HEK293 (cell line): Measurements from ENCODE around the gene PPM1K.

ENCODE experiments used
- CTCF ChIA-PET: fragments of 350-600 bp; formaldehyde crosslinking; extraction: SDS; loops from one replicate; lab custom pipeline; 2021; ENCODE audit warnings: antibody characterized with exemption; lab: Yijun Ruan, JAX
- POLR2A ChIA-PET: fragments of 300-600 bp; formaldehyde crosslinking; extraction: SDS; loops from one replicate; lab custom pipeline; 2020; ENCODE audit warnings: antibody characterized with exemption, inconsistent platforms; lab: Yijun Ruan, JAX
- H3K27ac ChIP-seq: fragments of 200-500 bp; sonication (Bioruptor generic); 2 replicates; pipeline ENCODE4 v1.5.1; 2014; ENCODE audit warnings: low read depth, low read length, control low read depth, inconsistent platforms; ENCODE audit errors: extremely low read depth
- H3K36me3 ChIP-seq, 2 experiments: fragments of 200-500 bp in 1 of 2; sonication (Bioruptor generic) in 1 of 2; 1 replicate in 1 of 2; 2 replicates in 1 of 2; pipeline ENCODE4 v1.5.1; 2014 to 2017; ENCODE audit warnings: inconsistent platforms in 2 of 2, low read length in 2 of 2; ENCODE audit not compliant: control insufficient read depth in 2 of 2, insufficient read depth in 1 of 2
- H3K4me1 ChIP-seq: fragments of 200-500 bp; sonication (Bioruptor generic); 2 replicates; pipeline ENCODE4 v1.5.1; 2014; ENCODE audit warnings: mild to moderate bottlenecking, low read length, inconsistent platforms; ENCODE audit not compliant: control insufficient read depth, insufficient read depth
- H3K4me3 ChIP-seq: 2 replicates; pipeline ENCODE4 v1.5.1; 2011; ENCODE audit warnings: low read depth, mild to moderate bottlenecking, control low read depth, low read length, moderate library complexity
- H3K9me3 ChIP-seq: fragments of 200-500 bp; sonication (Bioruptor generic); 2 replicates; pipeline ENCODE4 v1.5.1; 2014; ENCODE audit warnings: low read depth, low read length, inconsistent platforms; ENCODE audit not compliant: control insufficient read depth, insufficient read depth
- BCL11B ChIP-seq: fragments of 450-650 bp; formaldehyde crosslinking; IDR thresholded peaks from 2 replicates; pipeline ENCODE4 v1.5.1; 2016; ENCODE audit warnings: low read depth, missing biosample characterization, missing genetic modification characterization
- GLI2 ChIP-seq: fragments of 450-650 bp; formaldehyde crosslinking; IDR thresholded peaks from 2 replicates; pipeline ENCODE4; 2017; ENCODE audit warnings: missing biosample characterization, missing genetic modification characterization, low read depth, borderline replicate concordance
- GLI4 ChIP-seq: fragments of 450-650 bp; formaldehyde crosslinking; IDR thresholded peaks from 2 replicates; pipeline ENCODE4 v1.5.1; 2016; ENCODE audit warnings: missing biosample characterization, missing genetic modification characterization
- HOXC10 ChIP-seq: sonication (generic); formaldehyde crosslinking; IDR thresholded peaks from 2 replicates; pipeline ENCODE4 v1.8.1; 2023; ENCODE audit warnings: mild to moderate bottlenecking, missing genetic modification reagents
- KLF1 ChIP-seq: fragments of 450-650 bp; formaldehyde crosslinking; IDR thresholded peaks from 2 replicates; pipeline ENCODE4 v1.5.1; 2016; ENCODE audit warnings: missing biosample characterization, missing genetic modification characterization
- MZF1 ChIP-seq: fragments of 450-650 bp; formaldehyde crosslinking; IDR thresholded peaks from 2 replicates; pipeline ENCODE4 v1.5.1; 2017; ENCODE audit warnings: missing biosample characterization, missing genetic modification characterization, borderline replicate concordance
- SP7 ChIP-seq: fragments of 450-650 bp; formaldehyde crosslinking; IDR thresholded peaks from 2 replicates; pipeline ENCODE4 v1.5.1; 2016; ENCODE audit warnings: missing biosample characterization, missing genetic modification characterization
- ZBTB48 ChIP-seq: fragments of 450-650 bp; formaldehyde crosslinking; IDR thresholded peaks from 2 replicates; pipeline ENCODE4 v1.5.1; 2016; ENCODE audit warnings: missing biosample characterization, missing genetic modification characterization
- ZBTB7A ChIP-seq: fragments of 450-650 bp; formaldehyde crosslinking; IDR thresholded peaks from 2 replicates; pipeline ENCODE4 v1.5.1; 2016; ENCODE audit warnings: low read depth, missing biosample characterization, missing genetic modification characterization
- ZNF202 ChIP-seq: fragments of 450-650 bp; formaldehyde crosslinking; IDR thresholded peaks from 2 replicates; pipeline ENCODE4 v1.5.1; 2016; ENCODE audit warnings: missing biosample characterization, missing genetic modification characterization, borderline replicate concordance
- ZNF221 ChIP-seq: fragments of 450-650 bp; formaldehyde crosslinking; IDR thresholded peaks from 2 replicates; pipeline ENCODE4 v1.5.1; 2017; ENCODE audit warnings: missing biosample characterization, missing genetic modification characterization, borderline replicate concordance
- ZNF23 ChIP-seq: fragments of 450-650 bp; formaldehyde crosslinking; IDR thresholded peaks from 2 replicates; pipeline ENCODE4 v1.5.1; 2016; ENCODE audit warnings: missing biosample characterization, missing genetic modification characterization, borderline replicate concordance
- ZNF302 ChIP-seq: fragments of 450-650 bp; formaldehyde crosslinking; IDR thresholded peaks from 2 replicates; pipeline ENCODE4 v1.5.1; 2016; ENCODE audit warnings: missing biosample characterization, missing genetic modification characterization, low read depth
- ZNF404 ChIP-seq: fragments of 450-650 bp; formaldehyde crosslinking; IDR thresholded peaks from 2 replicates; pipeline ENCODE4 v1.5.1; 2017; ENCODE audit warnings: missing biosample characterization, missing genetic modification characterization
- ZNF629 ChIP-seq: fragments of 450-650 bp; formaldehyde crosslinking; IDR thresholded peaks from 2 replicates; pipeline ENCODE4 v1.5.1; 2017; ENCODE audit warnings: missing biosample characterization, missing genetic modification characterization
- ZNF654 ChIP-seq: fragments of 450-650 bp; formaldehyde crosslinking; IDR thresholded peaks from 2 replicates; pipeline ENCODE4 v1.5.1; 2016; ENCODE audit warnings: low read depth, missing biosample characterization, missing genetic modification characterization
- ZNF791 ChIP-seq: fragments of 450-650 bp; formaldehyde crosslinking; IDR thresholded peaks from 2 replicates; pipeline ENCODE4 v1.5.1; 2016; ENCODE audit warnings: missing biosample characterization, missing genetic modification characterization
- ZNF792 ChIP-seq: fragments of 450-650 bp; formaldehyde crosslinking; IDR thresholded peaks from 2 replicates; pipeline ENCODE4 v1.5.1; 2016; ENCODE audit warnings: missing biosample characterization, missing genetic modification characterization
- TF ChIP-seq, protein P1 (sequence below): fragments of 450-650 bp; formaldehyde crosslinking; conservative IDR thresholded peaks from 2 replicates; pipeline ENCODE4 v1.5.1; 2016; ENCODE audit warnings: low read depth, missing biosample characterization, missing genetic modification characterization
- TF ChIP-seq, protein P2 (sequence below): fragments of 450-650 bp; formaldehyde crosslinking; IDR thresholded peaks from 2 replicates; pipeline ENCODE4 v1.5.1; 2016; ENCODE audit warnings: missing biosample characterization, missing genetic modification characterization
- TF ChIP-seq, protein P3 (sequence below): fragments of 450-650 bp; formaldehyde crosslinking; IDR thresholded peaks from 2 replicates; pipeline ENCODE4 v1.5.1; 2017; ENCODE audit warnings: missing biosample characterization, missing genetic modification characterization
- TF ChIP-seq, protein P4 (sequence below): fragments of 450-650 bp; formaldehyde crosslinking; IDR thresholded peaks from 2 replicates; pipeline ENCODE4 v1.5.1; 2017; ENCODE audit warnings: missing biosample characterization, missing genetic modification characterization
- TF ChIP-seq, protein P5 (sequence below): fragments of 450-650 bp; formaldehyde crosslinking; IDR thresholded peaks from 2 replicates; pipeline ENCODE4 v1.5.1; 2017; ENCODE audit warnings: missing biosample characterization, mild to moderate bottlenecking, missing genetic modification characterization, moderate library complexity
- TF ChIP-seq, protein P6 (sequence below): IDR thresholded peaks from 2 replicates; pipeline ENCODE4 v1.6.1; 2011; ENCODE audit warnings: mild to moderate bottlenecking, low read depth, low read length, borderline replicate concordance

The PPM1K gene

DNA sequence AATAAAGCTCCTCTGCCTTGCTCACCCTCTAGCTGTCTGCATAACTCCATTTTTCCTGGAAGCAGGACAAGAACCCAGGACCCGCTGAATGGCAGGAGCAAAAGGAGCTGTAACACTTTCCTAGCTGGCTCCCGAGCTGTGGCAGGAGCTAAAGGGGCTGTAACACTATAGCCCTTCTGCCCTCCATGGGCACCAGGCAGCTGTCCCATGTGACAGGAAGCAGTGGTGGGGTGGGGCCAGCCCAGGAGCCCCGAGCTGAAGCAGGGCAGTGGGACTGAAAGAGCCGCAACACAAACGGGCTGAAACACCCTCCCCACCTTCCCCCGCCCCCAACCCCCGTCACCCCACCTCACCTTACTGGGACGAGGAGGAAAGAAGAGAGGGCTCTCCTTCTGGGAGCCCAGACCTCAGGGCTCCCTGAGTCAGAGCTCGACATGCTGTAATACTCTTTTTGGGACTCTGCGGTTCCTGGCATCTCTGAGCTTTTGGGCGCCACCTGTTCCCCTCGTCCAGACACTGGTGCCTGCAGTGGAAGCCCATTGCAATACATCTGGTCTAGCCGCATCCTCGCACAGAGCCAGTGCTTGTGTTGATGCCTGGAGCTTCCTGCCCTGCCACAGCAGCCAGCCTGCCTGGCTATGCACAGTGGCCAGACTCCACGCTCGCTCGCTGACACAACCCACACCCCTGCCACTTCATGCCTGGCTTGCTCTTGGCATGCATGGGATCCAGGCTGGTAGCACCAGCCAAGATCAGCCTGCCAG is 39.4 kb downstream of the PPM1K start:
- POLR2A ChIA-PET: no interaction called here
- H3K4me1 ChIP-seq: no peaks in the 10 kb centered on the region
- no peaks in the 10 kb centered on the region for H3K9me3 ChIP-seq
- H3K27ac ChIP-seq: no peak overlapping the region
- H3K36me3 ChIP-seq: no peaks in the 10 kb centered on the region
- CTCF ChIA-PET: no interaction called here
- TF ChIP-seq ZNF404 (tag by site-specific recombination): no peak
- TF ChIP-seq ZNF791 (tag by site-specific recombination): no peak
- no peak for TF ChIP-seq ZNF654
- TF ChIP-seq, protein P1, sequence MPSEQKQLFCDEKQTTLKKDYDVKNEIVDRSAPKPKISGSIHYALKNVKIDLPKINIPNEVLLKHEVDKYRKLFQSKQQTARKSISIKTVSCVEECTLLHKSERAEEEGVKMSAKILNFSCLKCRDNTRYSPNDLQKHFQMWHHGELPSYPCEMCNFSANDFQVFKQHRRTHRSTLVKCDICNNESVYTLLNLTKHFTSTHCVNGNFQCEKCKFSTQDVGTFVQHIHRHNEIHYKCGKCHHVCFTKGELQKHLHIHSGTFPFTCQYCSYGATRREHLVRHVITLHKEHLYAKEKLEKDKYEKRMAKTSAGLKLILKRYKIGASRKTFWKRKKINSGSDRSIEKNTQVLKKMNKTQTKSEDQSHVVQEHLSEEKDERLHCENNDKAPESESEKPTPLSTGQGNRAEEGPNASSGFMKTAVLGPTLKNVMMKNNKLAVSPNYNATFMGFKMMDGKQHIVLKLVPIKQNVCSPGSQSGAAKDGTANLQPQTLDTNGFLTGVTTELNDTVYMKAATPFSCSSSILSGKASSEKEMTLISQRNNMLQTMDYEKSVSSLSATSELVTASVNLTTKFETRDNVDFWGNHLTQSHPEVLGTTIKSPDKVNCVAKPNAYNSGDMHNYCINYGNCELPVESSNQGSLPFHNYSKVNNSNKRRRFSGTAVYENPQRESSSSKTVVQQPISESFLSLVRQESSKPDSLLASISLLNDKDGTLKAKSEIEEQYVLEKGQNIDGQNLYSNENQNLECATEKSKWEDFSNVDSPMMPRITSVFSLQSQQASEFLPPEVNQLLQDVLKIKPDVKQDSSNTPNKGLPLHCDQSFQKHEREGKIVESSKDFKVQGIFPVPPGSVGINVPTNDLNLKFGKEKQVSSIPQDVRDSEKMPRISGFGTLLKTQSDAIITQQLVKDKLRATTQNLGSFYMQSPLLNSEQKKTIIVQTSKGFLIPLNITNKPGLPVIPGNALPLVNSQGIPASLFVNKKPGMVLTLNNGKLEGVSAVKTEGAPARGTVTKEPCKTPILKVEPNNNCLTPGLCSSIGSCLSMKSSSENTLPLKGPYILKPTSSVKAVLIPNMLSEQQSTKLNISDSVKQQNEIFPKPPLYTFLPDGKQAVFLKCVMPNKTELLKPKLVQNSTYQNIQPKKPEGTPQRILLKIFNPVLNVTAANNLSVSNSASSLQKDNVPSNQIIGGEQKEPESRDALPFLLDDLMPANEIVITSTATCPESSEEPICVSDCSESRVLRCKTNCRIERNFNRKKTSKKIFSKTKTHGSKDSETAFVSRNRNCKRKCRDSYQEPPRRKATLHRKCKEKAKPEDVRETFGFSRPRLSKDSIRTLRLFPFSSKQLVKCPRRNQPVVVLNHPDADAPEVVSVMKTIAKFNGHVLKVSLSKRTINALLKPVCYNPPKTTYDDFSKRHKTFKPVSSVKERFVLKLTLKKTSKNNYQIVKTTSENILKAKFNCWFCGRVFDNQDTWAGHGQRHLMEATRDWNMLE (tag by site-specific recombination): no peak
- TF ChIP-seq ZNF302: no peak
- TF ChIP-seq ZNF792 (tag by site-specific recombination): no peak
- TF ChIP-seq, protein P2, sequence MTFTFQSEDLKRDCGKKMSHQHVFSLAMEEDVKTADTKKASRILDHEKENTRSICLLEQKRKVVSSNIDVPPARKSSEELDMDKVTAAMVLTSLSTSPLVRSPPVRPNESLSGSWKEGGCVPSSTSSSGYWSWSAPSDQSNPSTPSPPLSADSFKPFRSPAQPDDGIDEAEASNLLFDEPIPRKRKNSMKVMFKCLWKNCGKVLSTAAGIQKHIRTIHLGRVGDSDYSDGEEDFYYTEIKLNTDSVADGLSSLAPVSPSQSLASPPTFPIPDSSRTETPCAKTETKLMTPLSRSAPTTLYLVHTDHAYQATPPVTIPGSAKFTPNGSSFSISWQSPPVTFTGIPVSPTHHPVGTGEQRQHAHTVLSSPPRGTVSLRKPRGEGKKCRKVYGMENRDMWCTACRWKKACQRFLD (tag by site-specific recombination): no peak
- no peak for TF ChIP-seq ZBTB7A (tag by site-specific recombination)
- no peak for TF ChIP-seq ZNF629 (tag by site-specific recombination)
- TF ChIP-seq, protein P3, sequence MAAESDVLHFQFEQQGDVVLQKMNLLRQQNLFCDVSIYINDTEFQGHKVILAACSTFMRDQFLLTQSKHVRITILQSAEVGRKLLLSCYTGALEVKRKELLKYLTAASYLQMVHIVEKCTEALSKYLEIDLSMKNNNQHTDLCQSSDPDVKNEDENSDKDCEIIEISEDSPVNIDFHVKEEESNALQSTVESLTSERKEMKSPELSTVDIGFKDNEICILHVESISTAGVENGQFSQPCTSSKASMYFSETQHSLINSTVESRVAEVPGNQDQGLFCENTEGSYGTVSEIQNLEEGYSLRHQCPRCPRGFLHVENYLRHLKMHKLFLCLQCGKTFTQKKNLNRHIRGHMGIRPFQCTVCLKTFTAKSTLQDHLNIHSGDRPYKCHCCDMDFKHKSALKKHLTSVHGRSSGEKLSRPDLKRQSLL (tag by site-specific recombination): no peak
- no peak for TF ChIP-seq ZNF23
- TF ChIP-seq KLF1 (tag by site-specific recombination): no peak
- no peak for TF ChIP-seq GLI4
- no peak for TF ChIP-seq BCL11B (tag by site-specific recombination)
- H3K4me3 ChIP-seq: no peak overlapping the region

DNA sequence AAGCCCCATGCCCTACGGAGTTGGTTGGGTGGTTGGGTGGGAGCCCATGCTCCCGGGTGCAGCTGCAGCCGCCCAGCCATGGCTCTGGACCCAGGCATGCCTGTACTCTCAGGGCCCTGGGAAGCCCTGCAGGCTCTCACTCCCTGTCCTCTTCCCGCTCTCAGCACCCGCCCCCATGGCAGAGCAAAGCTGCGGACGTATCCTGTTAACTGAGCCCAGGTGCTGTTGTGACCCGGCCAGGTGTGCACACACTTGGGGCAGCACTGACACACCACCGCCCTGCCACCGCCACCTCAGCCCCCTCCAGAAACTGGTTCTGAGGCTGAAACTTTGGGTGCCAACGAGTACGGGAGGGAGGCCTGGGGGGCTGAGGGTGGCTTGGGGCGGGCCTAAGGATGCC is 40.3 kb downstream of the PPM1K start:
- POLR2A ChIA-PET: no interaction called here
- CTCF ChIA-PET: no interaction called here
- TF ChIP-seq MZF1 (tag by site-specific recombination): no peak
- no peak for TF ChIP-seq ZNF202 (tag by site-specific recombination)
- TF ChIP-seq HOXC10 (CRISPR knock-in tag): no peak
- no peak for TF ChIP-seq SP7 (tag by site-specific recombination)
- TF ChIP-seq, protein P4, sequence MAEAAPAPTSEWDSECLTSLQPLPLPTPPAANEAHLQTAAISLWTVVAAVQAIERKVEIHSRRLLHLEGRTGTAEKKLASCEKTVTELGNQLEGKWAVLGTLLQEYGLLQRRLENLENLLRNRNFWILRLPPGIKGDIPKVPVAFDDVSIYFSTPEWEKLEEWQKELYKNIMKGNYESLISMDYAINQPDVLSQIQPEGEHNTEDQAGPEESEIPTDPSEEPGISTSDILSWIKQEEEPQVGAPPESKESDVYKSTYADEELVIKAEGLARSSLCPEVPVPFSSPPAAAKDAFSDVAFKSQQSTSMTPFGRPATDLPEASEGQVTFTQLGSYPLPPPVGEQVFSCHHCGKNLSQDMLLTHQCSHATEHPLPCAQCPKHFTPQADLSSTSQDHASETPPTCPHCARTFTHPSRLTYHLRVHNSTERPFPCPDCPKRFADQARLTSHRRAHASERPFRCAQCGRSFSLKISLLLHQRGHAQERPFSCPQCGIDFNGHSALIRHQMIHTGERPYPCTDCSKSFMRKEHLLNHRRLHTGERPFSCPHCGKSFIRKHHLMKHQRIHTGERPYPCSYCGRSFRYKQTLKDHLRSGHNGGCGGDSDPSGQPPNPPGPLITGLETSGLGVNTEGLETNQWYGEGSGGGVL (tag by site-specific recombination): no peak
- TF ChIP-seq, protein P5, sequence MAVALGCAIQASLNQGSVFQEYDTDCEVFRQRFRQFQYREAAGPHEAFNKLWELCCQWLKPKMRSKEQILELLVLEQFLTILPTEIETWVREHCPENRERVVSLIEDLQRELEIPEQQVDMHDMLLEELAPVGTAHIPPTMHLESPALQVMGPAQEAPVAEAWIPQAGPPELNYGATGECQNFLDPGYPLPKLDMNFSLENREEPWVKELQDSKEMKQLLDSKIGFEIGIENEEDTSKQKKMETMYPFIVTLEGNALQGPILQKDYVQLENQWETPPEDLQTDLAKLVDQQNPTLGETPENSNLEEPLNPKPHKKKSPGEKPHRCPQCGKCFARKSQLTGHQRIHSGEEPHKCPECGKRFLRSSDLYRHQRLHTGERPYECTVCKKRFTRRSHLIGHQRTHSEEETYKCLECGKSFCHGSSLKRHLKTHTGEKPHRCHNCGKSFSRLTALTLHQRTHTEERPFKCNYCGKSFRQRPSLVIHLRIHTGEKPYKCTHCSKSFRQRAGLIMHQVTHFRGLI: no peak
- no peak for TF ChIP-seq ZNF221 (tag by site-specific recombination)
- TF ChIP-seq ZBTB48 (tag by site-specific recombination): no peak
- no peak for TF ChIP-seq GLI2 (tag by site-specific recombination)
- TF ChIP-seq, protein P6, sequence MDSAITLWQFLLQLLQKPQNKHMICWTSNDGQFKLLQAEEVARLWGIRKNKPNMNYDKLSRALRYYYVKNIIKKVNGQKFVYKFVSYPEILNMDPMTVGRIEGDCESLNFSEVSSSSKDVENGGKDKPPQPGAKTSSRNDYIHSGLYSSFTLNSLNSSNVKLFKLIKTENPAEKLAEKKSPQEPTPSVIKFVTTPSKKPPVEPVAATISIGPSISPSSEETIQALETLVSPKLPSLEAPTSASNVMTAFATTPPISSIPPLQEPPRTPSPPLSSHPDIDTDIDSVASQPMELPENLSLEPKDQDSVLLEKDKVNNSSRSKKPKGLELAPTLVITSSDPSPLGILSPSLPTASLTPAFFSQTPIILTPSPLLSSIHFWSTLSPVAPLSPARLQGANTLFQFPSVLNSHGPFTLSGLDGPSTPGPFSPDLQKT: no peak

More for the DNA sequence above, 40.3 kb downstream of the PPM1K start:
- Histone ChIP-seq H3K4me3 (no peak overlapping the region), H3K27ac (no peak overlapping the region), H3K9me3 (no peaks in the 10 kb centered on the region), H3K4me1 (no peaks in the 10 kb centered on the region), H3K36me3 (no peaks in the 10 kb centered on the region)
